GM19239 (cell line): ENCODE data around the gene PHYHD1.

Experiments
- DNase-seq: peaks from one replicate; pipeline ENCODE4 v3.0.0; 2011; ENCODE audit warnings: low spot score; ENCODE audit not compliant: insufficient read length
- FAIRE-seq: peaks from 2 replicates; lab custom pipeline; 2011; peaks lifted over from hg19 to GRCh38; lab: Jason Lieb, UNC

The PHYHD1 gene

DNA sequence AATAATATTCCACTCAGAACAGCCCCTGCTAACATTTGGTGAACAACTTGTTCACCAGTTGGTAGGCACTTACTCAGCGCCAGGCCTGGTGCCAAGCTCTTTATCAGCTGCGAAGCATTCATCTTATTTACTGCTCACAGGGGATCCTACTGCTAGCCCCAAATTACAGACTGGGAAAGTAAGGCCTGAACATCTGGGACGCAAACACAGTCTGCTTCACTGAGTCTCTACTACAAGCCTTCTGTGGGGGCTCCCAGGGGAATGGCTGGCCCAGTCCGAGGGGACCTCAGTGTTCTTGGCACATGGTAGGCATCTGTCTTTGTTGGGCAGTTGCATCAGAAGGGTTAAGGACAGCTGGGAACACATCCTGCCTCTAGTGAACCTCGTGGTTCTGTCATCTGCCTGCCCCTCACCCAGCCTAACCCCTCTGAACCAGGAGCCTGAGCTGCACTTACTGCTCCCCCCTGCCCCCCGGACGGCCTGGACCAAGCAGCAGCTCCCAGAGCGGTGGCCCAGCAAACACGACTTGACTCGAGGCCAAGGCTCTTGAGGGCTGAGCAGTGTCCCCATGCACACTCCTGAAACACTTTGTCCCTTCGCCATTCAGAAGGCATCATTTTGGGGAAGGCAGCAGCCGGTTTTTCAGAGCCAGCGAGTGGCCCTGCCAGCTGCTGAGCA lies at the start of gene PHYHD1:
Gene PHYHD1 (plus strand): TSS at position 602 of the 678 bp plus-strand sequence. CDS start 1,342 bp downstream, outside the sequence.
- DNase-seq (no peak), FAIRE-seq (no peak)

DNA sequence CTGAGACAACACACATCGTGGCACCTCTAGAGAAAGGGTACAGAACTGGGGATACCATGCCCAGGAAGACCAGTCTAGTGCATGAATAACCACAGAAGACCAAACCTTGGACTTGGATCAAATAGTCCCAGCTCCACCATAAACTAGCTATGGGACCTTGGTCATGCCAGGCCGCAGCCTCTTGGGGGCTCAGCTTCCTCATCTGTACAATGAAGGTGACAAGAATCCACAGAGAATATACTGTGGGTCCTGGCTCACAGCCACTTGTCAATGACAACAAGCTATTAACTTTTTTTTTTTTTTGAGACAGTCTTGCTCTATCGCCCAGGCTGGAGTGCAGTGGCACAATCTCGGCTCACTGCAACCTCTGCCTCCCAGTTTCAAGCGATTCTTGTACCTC lies 42.9 kb upstream of the PHYHD1 start:
- FAIRE-seq (no peak), DNase-seq (no peak)

DNA sequence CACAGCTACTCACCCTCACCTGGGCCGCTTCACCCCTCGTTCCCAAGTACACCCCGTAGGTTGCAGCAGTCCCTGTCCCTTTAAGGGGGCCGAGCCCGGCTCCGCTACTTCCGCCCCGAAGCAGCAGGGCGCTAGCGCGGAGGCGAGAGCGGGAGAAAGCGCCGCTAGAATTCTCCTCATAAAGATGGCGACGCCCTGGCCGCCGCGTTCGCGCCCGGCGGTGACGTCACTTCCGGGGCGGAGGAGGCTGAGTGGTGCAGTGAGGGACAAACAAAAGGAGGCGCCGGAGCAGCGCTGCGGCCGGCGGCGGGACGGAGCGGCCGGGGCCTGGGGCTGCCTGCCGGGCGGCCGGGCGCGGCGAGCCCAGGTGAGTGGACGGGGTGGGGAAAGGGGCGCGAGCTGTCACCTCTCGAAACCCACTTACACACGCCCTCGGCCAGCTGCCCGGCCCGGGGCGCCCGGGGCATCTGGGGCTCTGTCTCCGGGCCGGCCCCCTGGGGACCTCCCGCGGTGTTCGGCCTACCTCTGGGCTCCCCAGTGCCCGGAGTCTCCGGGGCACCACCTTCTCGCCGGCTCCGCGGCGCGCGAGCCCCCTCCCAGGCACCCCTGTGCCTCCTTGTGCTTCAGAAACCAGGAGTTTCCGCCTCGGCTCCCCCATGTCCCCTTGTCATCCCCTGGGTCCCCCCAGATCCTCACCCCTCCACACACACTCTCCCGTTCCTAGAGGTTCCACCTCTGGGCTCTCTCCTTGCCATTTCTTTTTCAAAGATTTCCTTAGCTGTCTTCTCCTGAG lies 38.7 kb upstream of the PHYHD1 start, which contains the start of the genes KYAT1 and LRRC8A:
Gene KYAT1 (minus strand): TSS at position 67 of the 793 bp plus-strand sequence. CDS start 36,545 bp downstream, outside the sequence.
Gene LRRC8A (plus strand): TSS at position 250 of the 793 bp plus-strand sequence. CDS start 25,032 bp downstream, outside the sequence.
- FAIRE-seq (peak; percentile 93), DNase-seq (peak; percentile 97)

DNA sequence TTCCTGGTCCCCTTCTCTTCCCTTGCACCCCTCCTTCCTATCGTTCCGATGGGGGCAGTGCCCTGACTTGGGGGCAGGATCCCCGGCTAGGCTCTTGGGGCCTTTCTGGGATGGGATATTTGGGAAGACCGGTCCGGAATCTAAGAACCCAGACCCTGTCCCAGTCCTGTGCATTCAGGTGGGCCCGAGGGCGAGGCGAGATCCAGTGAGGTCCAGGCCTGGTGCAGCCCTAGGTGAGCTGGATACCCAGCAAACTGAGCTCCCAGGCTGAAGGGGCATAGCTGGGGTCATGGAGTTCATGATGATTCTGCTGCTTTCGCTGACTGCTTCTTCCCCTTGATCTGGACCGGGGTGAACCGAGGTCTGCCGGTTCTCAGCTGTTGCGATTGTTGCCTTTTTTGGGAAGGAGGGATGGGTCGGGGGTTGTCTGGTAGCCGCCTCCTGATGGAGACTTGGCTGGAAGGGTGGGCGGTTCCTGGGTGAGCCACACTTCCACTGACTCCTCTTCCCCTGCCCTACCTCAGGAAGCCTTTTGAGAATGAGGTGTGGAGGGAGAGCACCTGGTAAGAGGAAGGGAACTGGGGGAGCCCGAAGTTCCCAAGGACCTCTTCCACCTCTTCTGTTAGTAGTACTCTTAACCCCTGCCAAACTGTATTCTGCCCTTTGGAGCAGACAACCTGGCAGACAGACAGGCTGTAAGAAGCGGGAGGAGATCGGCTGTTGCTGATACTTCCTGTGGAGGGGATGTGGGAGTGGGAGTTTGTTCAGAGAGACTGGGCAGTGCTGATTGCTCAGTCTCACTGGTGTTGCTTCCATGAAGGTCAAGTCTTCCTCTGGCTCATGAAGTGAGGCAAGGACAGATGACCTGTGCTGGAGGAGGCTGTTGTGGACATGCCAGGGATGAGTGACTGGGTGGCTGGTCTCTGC lies 37.8 kb upstream of the PHYHD1 start:
- FAIRE-seq (peak; percentile 18), DNase-seq (no peak)

DNA sequence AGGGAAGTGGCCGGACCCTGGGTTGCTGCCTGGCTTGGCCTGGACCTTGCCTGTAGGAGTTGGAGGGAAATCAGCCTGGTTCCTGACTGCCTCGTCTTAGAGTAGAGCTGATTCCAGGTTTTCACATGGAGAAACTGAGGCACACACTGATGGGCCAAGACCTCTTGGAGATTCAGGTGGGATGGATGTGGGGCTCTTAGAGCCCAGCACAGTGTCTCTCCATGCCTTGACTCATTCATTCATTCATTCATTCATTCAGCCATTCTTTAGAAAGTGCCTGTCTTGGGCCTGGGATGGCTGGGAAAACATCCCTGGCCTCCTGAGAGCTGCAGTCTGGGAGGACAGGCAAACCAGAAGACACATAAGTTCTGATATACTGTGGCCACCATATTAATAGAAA lies 36.6 kb upstream of the PHYHD1 start:
- FAIRE-seq (no peak), DNase-seq (no peak)

DNA sequence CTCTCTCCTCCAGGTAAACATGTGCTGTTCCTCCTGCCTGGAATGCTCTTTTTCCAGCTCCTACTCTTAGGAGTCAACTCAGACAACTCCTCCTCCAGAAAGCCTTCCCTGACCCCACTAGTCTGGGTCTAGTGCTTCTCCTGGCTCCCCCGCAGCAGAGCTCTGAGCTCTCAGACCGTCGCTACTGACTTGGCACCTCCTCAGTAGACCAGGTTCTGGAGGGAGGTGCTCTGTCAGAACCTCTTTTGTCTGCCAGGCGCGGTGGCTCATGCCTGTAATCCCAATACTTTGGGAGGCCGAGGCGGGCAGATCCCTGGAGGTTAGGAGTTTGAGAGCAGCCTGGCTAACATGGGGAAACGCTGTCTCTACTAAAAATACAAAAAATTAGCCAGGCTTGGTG lies 35.4 kb upstream of the PHYHD1 start:
- DNase-seq, result no peak
- FAIRE-seq, result no peak

DNA sequence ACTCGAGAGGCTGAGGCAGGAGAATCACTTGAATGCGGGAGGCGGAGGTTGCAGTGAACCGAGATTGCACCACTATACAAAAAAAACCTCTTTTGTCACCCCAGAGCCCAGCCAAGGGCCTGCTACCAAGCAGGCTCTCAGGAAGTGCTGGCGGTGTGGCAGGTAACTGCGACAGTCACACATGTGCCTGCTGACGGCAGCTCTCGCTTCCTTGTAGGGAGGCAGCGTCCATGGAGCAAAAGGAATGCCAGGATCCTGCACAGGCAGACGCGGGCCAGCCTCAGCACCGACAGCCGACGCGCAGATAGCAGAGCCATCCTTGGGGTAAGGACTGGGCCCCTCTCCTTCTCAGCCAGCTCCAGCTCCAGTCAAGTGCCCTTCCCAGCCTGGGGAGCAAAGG lies 35.0 kb upstream of the PHYHD1 start:
- no peak for DNase-seq
- no peak for FAIRE-seq

DNA sequence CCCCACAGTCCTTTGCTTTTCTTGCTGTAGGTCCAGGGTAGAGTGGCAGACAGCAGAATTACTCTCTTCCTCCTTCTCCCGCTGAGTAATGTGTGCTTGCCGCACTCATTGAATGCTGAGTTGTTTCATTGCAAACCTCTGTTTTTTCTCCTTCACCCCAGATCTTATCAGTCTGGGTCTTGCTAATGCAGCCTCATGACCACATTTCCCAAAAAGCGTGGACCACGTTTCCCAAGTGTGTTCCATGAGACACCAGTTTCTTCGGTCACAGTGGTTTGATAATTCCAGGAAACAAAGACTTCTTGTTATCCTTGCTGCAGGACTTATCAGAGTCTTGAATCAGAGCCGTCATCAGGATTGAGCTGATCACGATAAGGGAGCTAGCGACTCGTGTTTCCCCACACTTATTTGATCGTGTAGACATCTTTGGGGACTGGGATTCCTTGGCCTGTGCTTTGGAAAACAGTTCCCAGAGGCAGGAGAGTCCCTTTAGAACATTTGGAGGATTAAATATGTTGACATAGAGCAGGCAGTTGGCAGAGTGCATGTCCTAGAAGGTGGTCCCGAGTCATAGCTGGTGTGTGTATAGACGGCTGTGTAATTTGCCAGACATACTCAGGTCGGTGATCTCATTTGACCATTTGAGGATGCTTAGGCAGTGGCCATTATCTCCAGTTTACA lies 34.4 kb upstream of the PHYHD1 start:
- no peak for DNase-seq
- FAIRE-seq, result no peak

DNA sequence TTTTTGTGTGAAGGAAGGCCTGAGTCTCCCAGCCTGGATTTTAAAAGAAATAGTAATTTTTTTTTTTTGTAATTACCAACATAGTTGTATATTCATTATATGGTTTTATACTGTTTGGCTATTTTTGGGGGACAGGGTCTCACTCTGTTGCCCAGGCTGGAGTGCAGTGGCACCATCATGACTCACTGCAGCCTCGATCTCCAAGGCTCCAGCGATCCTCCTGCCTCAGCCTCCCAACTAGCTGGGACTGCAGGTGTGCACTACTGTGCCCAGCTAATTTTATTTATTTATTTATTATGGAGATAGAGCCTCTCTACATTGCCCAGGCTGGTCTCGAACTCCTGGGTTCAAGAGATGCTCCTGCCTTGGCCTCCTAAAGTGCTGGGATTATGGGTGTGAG lies 33.7 kb upstream of the PHYHD1 start:
- no peak for DNase-seq
- no peak for FAIRE-seq

DNA sequence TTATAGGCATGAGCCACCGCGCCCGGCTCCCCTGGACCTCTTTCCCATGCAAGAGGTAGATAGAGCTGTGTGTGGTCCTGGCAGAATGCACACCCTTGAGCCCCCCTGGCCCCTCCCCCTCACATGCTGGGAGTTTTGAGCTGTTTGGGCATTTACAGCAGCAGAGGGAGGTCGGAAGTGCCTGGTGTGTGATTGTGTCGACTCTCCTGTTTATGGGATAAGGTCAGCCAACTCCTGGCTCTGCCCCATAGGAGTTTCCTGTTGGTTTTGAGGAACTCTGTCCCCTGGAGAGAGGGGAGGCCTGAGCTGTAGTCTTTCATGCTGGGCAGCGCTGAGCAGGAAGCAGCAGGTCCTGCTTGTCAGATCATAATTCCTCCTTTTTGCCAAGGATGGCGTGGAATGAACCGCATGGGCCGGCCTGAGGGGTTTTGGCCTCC lies 32.9 kb upstream of the PHYHD1 start:
- no peak for FAIRE-seq
- no peak for DNase-seq

DNA sequence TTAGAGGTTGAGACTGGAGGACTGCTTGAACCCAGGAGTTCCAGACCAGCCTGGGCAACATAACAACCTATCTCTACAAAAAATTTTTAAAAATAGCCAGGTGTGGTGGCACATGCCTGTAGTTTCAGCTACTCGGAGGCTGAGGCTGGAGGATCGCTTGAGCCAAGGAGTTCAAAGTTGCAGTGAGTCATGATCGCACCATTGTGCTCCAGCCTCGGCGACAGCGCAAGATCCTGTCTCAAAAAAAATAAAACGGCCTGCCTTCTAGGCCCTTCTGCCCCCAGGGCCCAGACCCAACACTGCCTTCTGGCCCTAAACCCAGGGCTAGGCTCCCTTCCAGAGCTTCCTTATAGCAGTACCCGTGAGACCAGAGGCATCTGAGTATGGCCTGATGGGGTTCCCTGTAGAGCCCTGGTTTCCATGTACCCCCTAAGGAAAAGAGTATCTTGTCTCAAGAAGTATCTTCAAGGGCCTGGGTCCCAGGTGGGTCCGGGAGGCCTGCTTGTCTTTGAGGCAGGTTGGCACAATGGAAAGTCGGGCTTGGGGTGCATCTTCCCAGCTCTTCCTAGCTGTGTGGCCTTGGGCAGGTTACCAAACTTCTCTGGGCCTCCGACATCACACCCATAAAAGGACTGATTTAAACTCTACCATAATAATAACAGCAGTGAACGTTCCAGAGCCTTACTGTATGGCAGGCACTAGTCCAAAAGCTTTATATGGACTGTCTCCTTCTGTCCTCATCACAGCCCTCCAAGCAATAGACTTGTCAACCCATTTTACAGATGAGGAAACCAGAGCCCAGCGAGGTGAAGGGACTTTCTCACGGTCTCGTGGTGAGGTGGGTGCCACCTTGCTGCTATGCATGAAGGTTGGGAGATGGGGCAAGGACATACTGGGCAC lies 29.2 kb upstream of the PHYHD1 start:
- no peak for FAIRE-seq
- no peak for DNase-seq

DNA sequence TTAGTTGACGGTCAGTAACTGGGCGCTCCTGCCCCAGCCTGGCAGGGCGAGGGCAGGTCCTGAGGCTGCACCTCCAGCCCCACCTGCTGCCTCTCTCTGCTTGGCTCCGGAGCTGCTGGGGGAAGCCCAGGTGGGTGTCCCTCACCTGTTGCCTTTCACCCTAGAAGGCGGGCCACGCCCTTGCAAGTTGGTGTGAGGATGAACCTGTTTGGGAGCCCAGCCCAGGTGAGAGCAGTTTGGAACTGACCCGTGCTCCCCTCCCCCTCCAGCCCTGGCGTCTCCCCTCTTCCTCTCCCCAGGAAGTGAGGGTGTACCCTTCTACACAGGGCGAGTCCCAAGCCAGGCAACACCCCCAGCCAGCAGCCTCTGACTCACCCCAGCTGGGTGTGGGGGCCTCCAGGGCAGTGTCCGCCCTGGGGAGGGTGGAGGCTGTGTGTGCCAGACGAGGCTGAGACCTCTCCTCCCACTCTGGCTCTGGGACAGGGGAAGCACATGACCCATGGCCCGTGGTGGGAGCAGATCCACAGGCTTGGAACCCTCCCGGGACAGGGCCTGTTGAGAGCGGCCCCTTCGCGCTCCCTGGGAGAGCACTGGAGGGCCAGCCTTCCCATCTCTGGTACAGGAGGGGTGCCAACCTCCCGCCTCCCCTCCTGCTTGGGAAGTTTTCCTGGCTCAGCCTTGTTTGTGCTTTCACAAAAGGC lies 28.4 kb upstream of the PHYHD1 start:
- FAIRE-seq, result no peak

DNA sequence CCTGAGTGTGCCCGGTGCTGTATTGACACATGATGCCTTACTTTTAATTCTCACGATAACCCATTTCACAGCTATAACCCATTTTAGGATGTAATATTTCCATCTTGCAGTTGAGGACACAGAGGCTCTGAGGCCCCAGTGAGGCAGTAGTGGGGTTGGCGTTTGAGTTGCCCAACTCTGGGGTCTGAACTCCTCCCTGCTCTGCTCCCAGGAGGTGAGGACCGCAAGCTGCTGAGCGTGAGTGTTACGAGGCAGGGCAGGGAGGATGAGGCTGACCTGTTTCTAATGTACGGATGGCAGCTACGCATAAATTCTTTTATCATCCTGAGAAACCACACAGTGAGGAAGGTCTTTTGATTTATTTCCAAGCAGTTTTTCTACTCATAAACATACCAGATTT lies 27.4 kb upstream of the PHYHD1 start:
- DNase-seq (no peak), FAIRE-seq (no peak)

More for the DNA sequence above, 28.4 kb upstream of the PHYHD1 start:
- no peak for DNase-seq

DNA sequence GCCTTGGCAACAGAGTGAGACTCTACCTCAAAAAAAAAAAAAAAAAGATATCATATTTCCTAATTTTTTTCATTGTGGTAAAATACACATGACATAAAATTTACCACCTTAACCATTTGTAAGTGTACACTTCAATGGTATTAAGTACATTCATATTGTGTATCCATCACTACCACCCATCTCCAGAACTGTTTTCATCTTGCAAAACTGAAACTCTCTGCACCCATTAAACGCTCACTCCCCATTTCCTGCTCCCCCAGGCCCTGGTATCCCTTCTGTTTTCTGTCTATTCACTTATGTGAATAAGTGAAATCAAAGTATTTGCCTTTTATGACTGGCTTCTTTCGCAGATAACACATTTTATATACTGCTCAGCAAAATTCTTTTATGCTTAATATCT lies 26.0 kb upstream of the PHYHD1 start:
- FAIRE-seq (no peak), DNase-seq (no peak)

DNA sequence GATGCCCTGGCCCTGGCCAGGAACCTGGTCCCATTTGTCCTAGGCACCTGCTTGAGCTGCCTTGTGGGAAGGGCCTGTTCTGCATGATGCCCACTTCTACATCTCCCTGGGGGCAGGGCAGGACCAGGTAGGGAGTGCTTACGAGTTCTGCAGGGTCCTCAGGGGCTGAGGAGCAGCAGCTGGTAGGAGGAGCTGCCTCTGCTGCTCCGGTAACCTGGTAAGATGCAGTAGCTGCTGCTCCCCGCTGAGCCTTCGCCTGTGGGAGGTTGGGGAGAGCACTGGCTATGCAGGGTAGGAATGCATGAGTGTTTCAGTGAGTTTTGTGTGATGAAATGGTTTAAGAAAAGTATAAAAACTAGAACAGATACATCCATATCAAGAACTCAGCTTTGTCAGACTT lies 25.2 kb upstream of the PHYHD1 start:
- FAIRE-seq (no peak), DNase-seq (no peak)

DNA sequence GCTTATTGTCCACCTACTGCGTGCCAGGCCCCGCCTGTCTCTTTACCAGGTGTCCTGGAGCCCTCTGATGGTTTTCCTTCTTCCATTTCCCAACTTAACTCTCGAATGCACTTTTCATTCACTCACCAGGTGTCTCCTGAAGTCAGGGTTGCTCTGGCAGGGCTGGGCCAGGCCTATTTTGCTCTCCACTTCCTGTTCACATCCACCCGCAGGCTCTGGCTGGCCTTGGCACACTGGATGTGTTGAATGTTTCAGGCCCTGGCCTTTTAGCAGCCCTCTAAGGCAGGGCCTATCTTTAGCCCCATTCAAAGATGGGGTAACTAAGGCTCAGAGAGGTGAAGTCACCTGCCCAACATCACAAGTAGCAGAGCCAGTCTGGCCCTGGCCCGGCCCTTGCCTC lies 22.4 kb upstream of the PHYHD1 start:
- FAIRE-seq (no peak), DNase-seq (no peak)

DNA sequence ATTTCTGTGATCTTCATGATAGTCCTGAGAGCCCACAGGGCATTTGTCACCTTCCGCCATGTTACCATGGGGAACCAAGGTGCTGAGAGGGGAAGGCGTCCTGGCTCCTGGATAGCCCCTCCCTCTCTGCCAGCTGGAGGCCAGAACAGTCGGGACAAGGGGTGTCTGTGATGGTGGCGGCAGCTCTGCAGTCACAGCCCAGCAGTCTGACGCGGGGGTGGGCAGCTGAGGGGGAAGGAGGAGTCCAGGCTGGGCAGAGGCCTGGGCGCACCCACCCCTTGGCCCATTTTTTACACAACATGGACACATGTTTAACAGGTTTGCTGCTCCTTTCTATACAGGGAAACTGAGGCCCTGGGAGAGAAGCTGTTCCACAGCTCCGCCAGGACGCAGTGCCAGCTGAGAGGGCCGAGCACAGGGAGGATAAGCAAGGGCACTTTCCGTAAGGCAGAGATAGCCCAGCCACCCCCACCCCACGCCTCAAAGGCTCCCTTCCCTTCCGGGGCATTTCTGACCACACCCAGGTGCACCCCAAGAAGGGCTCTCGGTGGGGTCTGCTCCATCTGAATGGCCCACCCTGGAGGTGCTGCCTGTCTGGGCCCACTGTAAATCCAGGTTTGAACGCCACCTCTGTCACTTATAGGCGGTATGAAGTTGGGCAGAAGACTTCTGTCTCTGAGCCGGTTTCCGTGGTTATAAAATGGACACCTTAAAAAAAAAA lies 21.8 kb upstream of the PHYHD1 start:
- no peak for DNase-seq
- no peak for FAIRE-seq
